Fibroblast of skin of back (primary cell): ENCODE results near the gene ISL2.
A peak's percentile ranks its signal among the peaks of the same experiment; 100 is the strongest.

Experiments used
- DNase-seq: peaks from one replicate; pipeline ENCODE4 v3.0.0-alpha.2; 2013

ISL2 gene

GRCh38 chr15:76342058-76342381 lies 5.4 kb downstream of the ISL2 start:
- DNase-seq: no peak

GRCh38 chr15:76342382-76343201 lies 6.0 kb downstream of the ISL2 start:
- DNase-seq: no peak

- DNase-seq: no peak
Observed at GRCh38 chr15:76343313-76343996, 6.9 kb downstream of the ISL2 start.

- DNase-seq: no peak
Observed at GRCh38 chr15:76344893-76345582, 8.5 kb downstream of the ISL2 start.

- no peak for DNase-seq
Observed at GRCh38 chr15:76345583-76345879, 9.0 kb downstream of the ISL2 start.

- DNase-seq: no peak
Observed at GRCh38 chr15:76345880-76346668, 9.5 kb downstream of the ISL2 start.

GRCh38 chr15:76346669-76347481 lies 10.3 kb downstream of the ISL2 start:
- DNase-seq: peak; percentile 20

GRCh38 chr15:76347482-76348055 lies 11.0 kb downstream of the ISL2 start:
- DNase-seq: no peak

GRCh38 chr15:76349301-76350070 lies 12.9 kb downstream of the ISL2 start:
- DNase-seq: peak; percentile 19

- DNase-seq: no peak
Observed at GRCh38 chr15:76353023-76353577, 16.5 kb downstream of the ISL2 start.

- no peak for DNase-seq
Observed at GRCh38 chr15:76353903-76354302, 17.3 kb downstream of the ISL2 start.

- DNase-seq: no peak
Observed at GRCh38 chr15:76354823-76355440, 18.4 kb downstream of the ISL2 start.

GRCh38 chr15:76358453-76358852 lies 21.9 kb downstream of the ISL2 start:
- DNase-seq: no peak

- no peak for DNase-seq
Observed at GRCh38 chr15:76359152-76359551, 22.6 kb downstream of the ISL2 start.

- DNase-seq: no peak
Observed at GRCh38 chr15:76360416-76360815, 23.8 kb downstream of the ISL2 start.

GRCh38 chr15:76363251-76363650 lies 26.7 kb downstream of the ISL2 start:
- no peak for DNase-seq

- DNase-seq: no peak
Observed at GRCh38 chr15:76366714-76367113, 30.1 kb downstream of the ISL2 start.

GRCh38 chr15:76368122-76368621 lies 31.6 kb downstream of the ISL2 start:
- no peak for DNase-seq

GRCh38 chr15:76376029-76376428 lies 39.5 kb downstream of the ISL2 start:
- no peak for DNase-seq

GRCh38 chr15:76376816-76377215 lies 40.2 kb downstream of the ISL2 start:
- no peak for DNase-seq
